GM23338 (cell line): Measurements from ENCODE around the gene DMRTB1.

ENCODE experiments used
- CREB1 ChIP-seq: fragments of 250-450 bp; sonication (Bioruptor Pico); IDR thresholded peaks from 2 replicates; pipeline ENCODE4 v1.5.0; 2020; ENCODE audit warnings: low read depth, mild to moderate bottlenecking, moderate library complexity
- CTCF ChIP-seq, 2 experiments: fragments of 200-600 bp in 1 of 2; sonication (generic) in 1 of 2; conservative IDR thresholded peaks; 2 replicates each; pipeline versions ENCODE4 v1.5.1 to v1.6.1; 2016 to 2017; ENCODE audit warnings: antibody characterized with exemption in 2 of 2, low read depth in 2 of 2, mild to moderate bottlenecking in 2 of 2, moderate library complexity in 1 of 2
- ETS1 ChIP-seq: IDR thresholded peaks from 2 replicates; pipeline ENCODE4 v1.6.1; 2016; ENCODE audit warnings: antibody characterized with exemption
- EZH2 ChIP-seq: fragments of 200-600 bp; sonication (generic); IDR thresholded peaks from one replicate; pipeline ENCODE4 v1.8.0; 2017; ENCODE audit warnings: antibody characterized with exemption, mild to moderate bottlenecking, low read depth; ENCODE audit not compliant: unreplicated experiment
- EZH2phosphoT487 ChIP-seq: fragments of 200-600 bp; sonication (generic); IDR thresholded peaks from one replicate; pipeline ENCODE4 v1.8.1; 2018; ENCODE audit warnings: antibody characterized with exemption; ENCODE audit not compliant: unreplicated experiment
- NANOG ChIP-seq: IDR thresholded peaks from 2 replicates; pipeline ENCODE4 v1.6.1; 2016; ENCODE audit warnings: antibody characterized with exemption, borderline replicate concordance
- POLR2AphosphoS5 ChIP-seq: IDR thresholded peaks from 2 replicates; pipeline ENCODE4 v1.6.1; 2016; ENCODE audit warnings: antibody characterized with exemption, low read depth
- REST ChIP-seq: IDR thresholded peaks from one replicate; pipeline ENCODE4 v1.6.1; 2018; ENCODE audit warnings: antibody characterized with exemption; ENCODE audit not compliant: unreplicated experiment
- STAT1 ChIP-seq: IDR thresholded peaks from one replicate; pipeline ENCODE4 v1.6.1; 2016; ENCODE audit warnings: antibody characterized with exemption; ENCODE audit not compliant: unreplicated experiment
- ZNF462 ChIP-seq: fragments of 250-450 bp; sonication (Bioruptor Pico); IDR thresholded peaks from 2 replicates; pipeline ENCODE4 v1.5.0; 2020; ENCODE audit warnings: mild to moderate bottlenecking, moderate library complexity

- TF ChIP-seq CTCF (conservative IDR thresholded peaks at IDR 0.05; ENCODE audit: low read depth in 2 of 2): no peak
- no peak for TF ChIP-seq ZNF462 (CRISPR knock-in tag)
- no peak for TF ChIP-seq ETS1
- TF ChIP-seq POLR2AphosphoS5: no peak
- no peak for TF ChIP-seq EZH2
- TF ChIP-seq CREB1: no peak
- TF ChIP-seq NANOG: no peak
- TF ChIP-seq EZH2phosphoT487: no peak
- TF ChIP-seq REST: no peak
- no peak for TF ChIP-seq STAT1
Observed at GRCh38 chr1:53476579-53476978, 17.4 kb downstream of the DMRTB1 start.
